NOMO-1 (cell line): ENCODE measurements around the gene IFITM2.

Source experiments
- DNase-seq, 2 experiments: peaks; one replicate each; lab custom pipeline; 2025; ENCODE audit not compliant: unreplicated experiment in 2 of 2; lab: John Stamatoyannopoulos, UW

The IFITM2 gene

GRCh38 chr11:292211-293121 lies 15.2 kb upstream of the IFITM2 start:
- no peak for DNase-seq

DNA sequence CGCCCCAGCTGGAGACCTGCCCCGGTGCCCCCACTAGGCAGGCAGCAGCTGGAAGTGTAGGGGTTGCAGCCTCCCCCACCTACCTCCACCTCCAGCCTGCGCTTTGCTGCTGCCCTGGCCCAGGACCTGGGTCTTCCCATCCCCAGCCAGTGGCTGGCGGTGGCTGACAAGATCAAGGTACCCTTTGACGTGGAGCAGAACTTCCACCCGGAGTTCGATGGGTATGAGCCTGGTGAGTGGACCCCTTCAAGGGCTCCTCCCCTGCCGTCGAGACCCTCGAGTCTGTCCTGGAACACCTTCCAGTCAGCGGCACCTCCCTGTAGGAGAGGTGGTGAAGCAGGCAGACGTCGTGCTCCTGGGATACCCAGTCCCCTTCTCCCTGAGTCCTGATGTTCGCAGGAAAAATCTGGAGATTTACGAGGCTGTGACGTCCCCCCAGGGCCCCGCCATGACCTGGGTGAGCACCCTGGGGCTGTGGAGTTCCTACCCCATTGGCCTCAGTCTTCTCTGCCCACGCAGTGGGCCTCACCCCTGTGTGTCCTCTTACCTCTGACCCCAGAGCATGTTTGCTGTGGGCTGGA lies 14.3 kb upstream of the IFITM2 start:
- no peak for DNase-seq

- DNase-seq = no peak
Measured at GRCh38 chr11:293852-294661, 13.6 kb upstream of the IFITM2 start.

GRCh38 chr11:294780-295179 lies 12.8 kb upstream of the IFITM2 start:
- no peak for DNase-seq

DNA sequence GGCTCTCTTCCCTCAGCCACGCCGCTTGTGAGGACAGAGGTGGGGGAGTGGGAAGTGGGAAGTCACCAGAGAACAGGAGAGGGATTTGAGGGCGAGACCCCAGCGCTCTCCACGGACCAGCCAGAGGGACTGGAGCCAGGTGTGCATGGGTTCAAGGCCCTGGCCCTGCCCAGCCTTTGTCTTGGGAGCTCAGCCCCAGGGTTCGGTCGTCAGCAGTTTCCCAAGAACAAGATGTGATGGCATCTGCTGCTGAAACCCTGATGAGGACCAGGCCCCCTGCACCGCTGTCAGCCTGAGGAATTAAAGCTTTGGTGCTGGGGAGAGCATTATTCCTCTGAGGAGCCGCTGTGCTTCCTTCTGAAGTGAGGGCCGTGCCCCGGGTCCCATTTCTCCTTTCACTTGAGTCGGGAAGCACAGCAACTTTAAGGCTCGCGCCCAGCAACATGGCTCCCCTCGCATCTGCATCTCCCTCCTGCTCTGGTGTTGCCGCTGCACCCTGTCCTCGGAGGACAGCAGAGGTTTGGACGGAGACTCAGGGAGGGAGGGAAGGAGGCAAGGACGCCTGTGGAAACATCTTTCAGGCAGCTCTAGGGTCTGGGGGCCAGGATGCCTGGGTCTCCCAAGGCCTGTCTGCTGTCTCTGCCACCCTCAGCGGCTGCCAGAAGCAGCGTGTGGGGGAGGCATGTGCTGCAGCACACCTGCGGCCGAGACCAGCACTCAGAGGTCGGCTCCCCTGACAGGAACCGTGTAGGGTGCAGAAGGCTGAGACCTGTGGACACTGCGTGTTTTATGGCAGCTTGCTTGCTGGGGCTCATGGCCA lies 12.1 kb upstream of the IFITM2 start:
- no peak for DNase-seq

- no peak for DNase-seq
Measured at GRCh38 chr11:296171-297050, 11.2 kb upstream of the IFITM2 start.

- no peak for DNase-seq
Measured at GRCh38 chr11:297051-297585, 10.5 kb upstream of the IFITM2 start.

- DNase-seq = no peak
Measured at GRCh38 chr11:297586-298405, 9.8 kb upstream of the IFITM2 start.

GRCh38 chr11:298406-299065 lies 9.1 kb upstream of the IFITM2 start:
- no peak for DNase-seq

DNA sequence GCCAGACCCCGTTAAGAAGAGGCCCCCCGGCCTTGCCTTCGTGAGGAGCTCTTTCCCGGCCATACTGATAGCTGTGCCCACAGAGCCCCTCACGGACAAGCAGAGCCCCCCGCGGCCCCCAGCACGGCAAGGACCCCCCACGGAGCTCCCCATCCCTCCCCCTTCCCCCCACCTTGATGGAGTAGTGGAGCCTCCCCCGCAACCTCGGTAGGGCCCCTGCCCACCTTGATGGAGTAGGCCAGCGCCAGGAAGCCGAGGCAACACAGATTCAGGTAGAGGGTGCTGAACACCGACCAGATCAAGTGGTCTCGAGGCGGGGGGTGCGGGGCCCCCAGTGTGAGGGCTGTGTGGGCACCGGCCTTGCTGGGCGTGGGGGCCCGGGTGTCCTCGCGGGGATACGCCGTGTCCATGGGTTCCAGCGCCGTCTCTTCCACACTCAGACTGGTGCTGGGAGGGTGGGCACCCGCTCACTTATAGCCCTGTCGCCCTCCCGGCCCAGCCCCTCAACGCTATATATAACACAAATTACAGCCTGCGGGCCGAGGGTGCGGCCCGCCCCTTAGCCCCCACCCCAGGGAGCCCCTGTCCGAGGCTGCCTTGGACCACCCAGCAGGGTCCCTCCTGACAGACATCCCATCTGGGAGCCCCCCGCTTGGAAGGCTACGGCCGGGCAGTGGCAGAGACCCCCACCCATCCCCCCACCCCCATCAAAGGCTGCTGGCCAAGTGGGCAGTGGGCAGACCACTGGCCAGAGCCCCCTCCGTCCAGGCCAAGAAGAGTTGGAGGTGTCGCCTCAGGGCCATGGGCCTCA lies 8.3 kb upstream of the IFITM2 start, which contains the start of gene IFITM5:
Gene IFITM5, minus strand, starts transcription at position 446 of the 811 bp plus-strand sequence. Its CDS starts 36 bp downstream, at position 410.
- no peak for DNase-seq

DNA sequence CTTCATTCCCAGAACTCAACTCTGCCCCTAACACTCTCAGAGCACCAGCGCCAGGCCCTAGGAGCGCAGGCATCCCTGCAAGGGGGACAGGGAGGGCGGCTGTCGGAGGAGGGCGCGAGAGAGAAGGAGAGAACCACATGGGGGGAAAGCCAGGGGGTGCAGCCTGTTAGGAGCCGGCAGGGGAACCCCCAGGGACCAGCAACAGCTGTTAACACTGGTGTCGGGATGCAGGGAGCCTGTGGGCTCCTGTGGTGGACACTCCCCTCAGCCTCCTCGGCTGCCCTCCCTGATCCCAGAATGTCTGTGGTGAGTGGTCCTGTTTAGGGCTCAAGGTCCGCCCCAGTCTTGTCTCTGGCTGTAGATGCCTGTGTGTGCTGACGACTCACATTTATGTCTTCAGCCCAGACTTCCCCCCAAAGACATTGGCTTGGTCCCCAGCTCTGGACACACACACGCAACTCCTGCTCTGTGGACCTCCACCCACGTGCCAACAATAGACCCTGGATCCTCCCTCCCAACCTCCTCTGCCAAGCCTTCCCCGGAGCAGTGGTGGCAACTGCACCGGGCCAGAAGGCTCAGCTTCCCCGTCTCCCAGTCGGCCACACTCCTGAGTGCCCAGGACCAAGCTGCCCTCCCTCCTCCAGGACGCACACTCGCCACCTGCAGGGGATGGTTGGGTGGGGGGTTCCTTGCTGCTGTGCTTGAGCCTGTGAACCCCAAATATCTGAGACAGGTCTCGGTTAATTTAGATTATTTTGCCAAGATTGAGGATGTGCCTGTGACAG lies 7.5 kb upstream of the IFITM2 start:
- no peak for DNase-seq

- DNase-seq = no peak
Measured at GRCh38 chr11:303363-303762, 4.3 kb upstream of the IFITM2 start.

- no peak for DNase-seq
Measured at GRCh38 chr11:304061-304506, 3.5 kb upstream of the IFITM2 start.

GRCh38 chr11:304915-305843 lies 2.4 kb upstream of the IFITM2 start:
- DNase-seq = peak in 1 of 2 experiments; percentile 50

GRCh38 chr11:305844-306211 lies 1.8 kb upstream of the IFITM2 start:
- DNase-seq = no peak
